ENCODE measurements around the gene KSR1.
"Not testable (repeated sequence)": the region's sequence is repeated elsewhere in the genome, so short reads cannot be mapped to it uniquely, and the experiment has no call there.

Gene KSR1

GRCh38 chr17:27455914-27456680, at the start of gene KSR1:
KSR1 (plus strand) TSS chr17:27456448; CDS start chr17:27456644, 196 bp downstream.
- peak; percentile 83 for DNase-seq

- no peak for DNase-seq
Measured at GRCh38 chr17:27407916-27408864, 48.1 kb upstream of the KSR1 start.

- no peak for DNase-seq
Measured at GRCh38 chr17:27408891-27409290, 47.4 kb upstream of the KSR1 start.

- not testable (repeated sequence) for DNase-seq
Measured at GRCh38 chr17:27412158-27412557, 44.1 kb upstream of the KSR1 start.

- DNase-seq, result no peak
Measured at GRCh38 chr17:27413315-27413714, 42.9 kb upstream of the KSR1 start.

GRCh38 chr17:27413792-27414191, 42.5 kb upstream of the KSR1 start:
- DNase-seq, result no peak

GRCh38 chr17:27414271-27414670, 42.0 kb upstream of the KSR1 start:
- DNase-seq, result no peak

- no peak for DNase-seq
Measured at GRCh38 chr17:27414694-27415093, 41.6 kb upstream of the KSR1 start.

- DNase-seq, result no peak
Measured at GRCh38 chr17:27415120-27415795, 41.0 kb upstream of the KSR1 start.

GRCh38 chr17:27417596-27418365, 38.5 kb upstream of the KSR1 start:
- DNase-seq, result no peak

- no peak for DNase-seq
Measured at GRCh38 chr17:27418366-27418615, 38.0 kb upstream of the KSR1 start.

- no peak for DNase-seq
Measured at GRCh38 chr17:27419156-27419555, 37.1 kb upstream of the KSR1 start.

GRCh38 chr17:27420211-27420950, 35.9 kb upstream of the KSR1 start:
- DNase-seq, result no peak

- DNase-seq, result no peak
Measured at GRCh38 chr17:27421111-27421510, 35.1 kb upstream of the KSR1 start.

- DNase-seq, result not testable (repeated sequence)
Measured at GRCh38 chr17:27421626-27422025, 34.6 kb upstream of the KSR1 start.

- DNase-seq, result no peak
Measured at GRCh38 chr17:27422601-27423000, 33.6 kb upstream of the KSR1 start.

GRCh38 chr17:27423651-27424050, 32.6 kb upstream of the KSR1 start:
- no peak for DNase-seq

GRCh38 chr17:27424516-27424915, 31.7 kb upstream of the KSR1 start:
- DNase-seq, result no peak

- DNase-seq, result no peak
Measured at GRCh38 chr17:27424941-27425340, 31.3 kb upstream of the KSR1 start.

GRCh38 chr17:27425571-27425970, 30.7 kb upstream of the KSR1 start:
- not testable (repeated sequence) for DNase-seq

GRCh38 chr17:27425991-27426390, 30.3 kb upstream of the KSR1 start:
- DNase-seq, result no peak

- DNase-seq, result not testable (repeated sequence)
Measured at GRCh38 chr17:27426471-27426870, 29.8 kb upstream of the KSR1 start.
